ENCODE measurements around the gene CTDSPL. TPM values are rescaled to one million over a fixed set of nuclear protein-coding genes. Genes with fewer than 3 reads are reported as not detected.

The CTDSPL gene
- total and polyA plus RNA-seq, 2 of the 8 experiments (the other 6 are each of a cell fraction or from before 2014, with no cell fraction given) = 20.3 to 42.2 TPM

DNA sequence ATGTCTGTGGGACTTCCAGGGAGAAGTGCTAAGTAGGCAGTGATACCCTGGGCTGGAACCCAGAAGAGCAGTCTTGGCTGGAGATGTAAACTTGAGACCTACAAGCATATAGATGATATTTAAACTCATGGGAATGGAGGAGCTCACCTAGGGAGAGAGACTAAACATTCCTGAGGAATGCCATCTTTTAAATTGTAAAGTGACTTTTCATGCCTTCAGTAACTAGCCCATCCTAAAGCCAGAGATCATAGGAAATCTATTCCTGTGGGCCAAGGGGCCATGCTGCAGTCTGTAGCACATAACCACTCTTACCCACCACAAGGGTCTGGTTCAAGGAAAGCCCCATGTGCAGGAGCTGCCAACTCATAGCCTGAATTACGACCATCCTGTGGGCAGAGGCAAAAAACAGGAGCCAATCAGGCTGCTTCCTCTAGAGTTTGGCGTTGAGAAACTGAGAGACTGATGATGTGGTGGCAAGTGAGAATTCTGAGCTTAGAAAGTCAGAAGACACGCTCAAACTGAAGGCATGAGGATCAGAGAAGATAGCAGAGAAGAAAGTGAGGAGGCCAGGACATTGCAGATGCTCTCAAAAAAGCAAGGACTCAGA lies 37.5 kb downstream of the CTDSPL start:
- Histone ChIP-seq H3K23ac (ENCODE audit: insufficient read length) (no peak overlapping the region), H4K20me1 (replicated peaks in 1 of 2; ENCODE audit: control insufficient read depth in 1 of 2, insufficient read depth in 2 of 2, low read length in 2 of 2) (no peaks in the 10 kb centered on the region), H2BK20ac (ENCODE audit: low read length) (no peak overlapping the region), H3K4me1 (replicated peaks in 1 of 4; ENCODE audit: control insufficient read depth in 3 of 4, insufficient read depth in 4 of 4, low read length in 3 of 4) (peaks cover 3 to 14% (median 8%) of the 10 kb centered on the region in 4 experiments; a peak in 6 of 7 replicates), H3K14ac (ENCODE audit: insufficient read length) (no peak overlapping the region), H4K91ac (replicated peaks; ENCODE audit: insufficient read length, low read length) (no peak overlapping the region), H2AK5ac (ENCODE audit: low read depth, low read length) (no peak overlapping the region), H3K4ac (replicated peaks; ENCODE audit: insufficient read length, low read depth, low read length) (no peak overlapping the region), H2BK12ac (ENCODE audit: low read depth, low read length) (peak overlapping the region; percentile 60; the same call in 1 of the 2 replicates), H3K18ac (ENCODE audit: extremely low read depth, low read length) (peak overlapping the region; percentile 38), H3K4me3 (ENCODE audit: extremely low read depth in 1 of 4, insufficient read depth in 2 of 4, low read depth in 3 of 4, low read length in 4 of 4) (peak overlapping the region in 1 of 4 experiments; percentile 2; a peak in 1 of 8 replicates), H3K27ac (ENCODE audit: low read depth, low read length) (0 out of 2 replicates have a peak overlapping the region, but pooled peaks have one; percentile 2), H3K9me3 (ENCODE audit: insufficient read depth in 2 of 2, low read depth in 1 of 2, low read length in 1 of 2) (no peaks in the 10 kb centered on the region), H3K56ac (replicated peaks; ENCODE audit: insufficient read length, low read depth, low read length) (no peak overlapping the region), H2BK15ac (ENCODE audit: low read length) (peak overlapping the region; percentile 89), H3K79me1 (ENCODE audit: low read depth, low read length) (peaks cover 4% of the 10 kb centered on the region; the same call in 1 of the 2 replicates), H4K5ac (ENCODE audit: insufficient read length, low read depth, low read length) (no peak overlapping the region), H3K23me2 (ENCODE audit: low read depth, low read length) (no peaks in the 10 kb centered on the region), H3K27me3 (replicated peaks in 1 of 4; ENCODE audit: control insufficient read depth in 3 of 4, extremely low read depth in 1 of 4, insufficient read depth in 3 of 4, low read length in 3 of 4) (no peaks in the 10 kb centered on the region), H3K9ac (replicated peaks in 1 of 4; ENCODE audit: extremely low read depth in 1 of 4, low read depth in 3 of 4, low read length in 3 of 4) (no peak overlapping the region), H3K4me2 (ENCODE audit: insufficient read depth in 1 of 2, low read depth in 2 of 2, low read length in 2 of 2) (peak overlapping the region in 1 of 2 experiments; percentile 60; a peak in 2 of 4 replicates), H2BK5ac (ENCODE audit: low read depth, low read length) (peak overlapping the region; percentile 26; the same call in 1 of the 2 replicates), H4K8ac (ENCODE audit: extremely low read depth, insufficient read depth, low read length) (no peak overlapping the region), H2AFZ (ENCODE audit: low read length) (no peak overlapping the region), H2BK120ac (replicated peaks; ENCODE audit: low read depth, low read length) (no peak overlapping the region), H3K36me3 (ENCODE audit: control insufficient read depth in 2 of 4, insufficient read depth in 4 of 4, low read length in 3 of 4) (no peaks in the 10 kb centered on the region), H3K79me2 (ENCODE audit: control insufficient read depth in 1 of 2, insufficient read depth in 2 of 2, low read length in 2 of 2) (no peaks in the 10 kb centered on the region)
- DNase-seq (ENCODE audit: low read depth in 1 of 2, low spot score in 2 of 2) (no peak), FAIRE-seq (no peak)
- CTCF ChIA-PET (ENCODE audit: partially characterized antibody) = interaction anchor here (0.9 to 3.4 kb wide), 8 partner anchors 10 to 104 kb away, joined by 3 to 20 read pairs (median 4); no protein-coding TSS in a partner anchor
- POLR2A ChIA-PET (ENCODE audit: partially characterized antibody) = interaction anchor here (1.2 kb wide), 1 partner anchor 25 kb away, joined by 3 read pairs; no protein-coding TSS in a partner anchor
- 95% methylated on average over 3 of the region's 3 CpGs; no CpG with 5 or more reads in 1 of the 2 experiments for WGBS, 2 experiments (ENCODE audit: extremely low coverage in 1 of 2, insufficient coverage in 1 of 2, insufficient read length in 1 of 2, insufficient replicate concordance in 2 of 2, low coverage in 1 of 2, low lambda C conversion rate in 2 of 2, missing lambda C conversion rate in 1 of 2)
- TF ChIP-seq HDAC6 (IDR thresholded peaks at IDR 0.05; ENCODE audit: low read depth, low read length) = no peak
- TF ChIP-seq SUZ12 (IDR thresholded peaks at IDR 0.05; ENCODE audit: low read length) = no peak
- no peak for TF ChIP-seq KDM5A (IDR thresholded peaks at IDR 0.05; ENCODE audit: low read length)
- TF ChIP-seq BCL11A (IDR thresholded peaks at IDR 0.05; ENCODE audit: low read depth in 2 of 2, low read length in 2 of 2) = no peak
- TF ChIP-seq, protein P1, sequence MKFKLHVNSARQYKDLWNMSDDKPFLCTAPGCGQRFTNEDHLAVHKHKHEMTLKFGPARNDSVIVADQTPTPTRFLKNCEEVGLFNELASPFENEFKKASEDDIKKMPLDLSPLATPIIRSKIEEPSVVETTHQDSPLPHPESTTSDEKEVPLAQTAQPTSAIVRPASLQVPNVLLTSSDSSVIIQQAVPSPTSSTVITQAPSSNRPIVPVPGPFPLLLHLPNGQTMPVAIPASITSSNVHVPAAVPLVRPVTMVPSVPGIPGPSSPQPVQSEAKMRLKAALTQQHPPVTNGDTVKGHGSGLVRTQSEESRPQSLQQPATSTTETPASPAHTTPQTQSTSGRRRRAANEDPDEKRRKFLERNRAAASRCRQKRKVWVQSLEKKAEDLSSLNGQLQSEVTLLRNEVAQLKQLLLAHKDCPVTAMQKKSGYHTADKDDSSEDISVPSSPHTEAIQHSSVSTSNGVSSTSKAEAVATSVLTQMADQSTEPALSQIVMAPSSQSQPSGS (IDR thresholded peaks at IDR 0.05; ENCODE audit: low read length) = no peak
- TF ChIP-seq CBX8 (IDR thresholded peaks at IDR 0.05; ENCODE audit: borderline replicate concordance, low read depth, low read length) = no peak
- TF ChIP-seq, protein P2, sequence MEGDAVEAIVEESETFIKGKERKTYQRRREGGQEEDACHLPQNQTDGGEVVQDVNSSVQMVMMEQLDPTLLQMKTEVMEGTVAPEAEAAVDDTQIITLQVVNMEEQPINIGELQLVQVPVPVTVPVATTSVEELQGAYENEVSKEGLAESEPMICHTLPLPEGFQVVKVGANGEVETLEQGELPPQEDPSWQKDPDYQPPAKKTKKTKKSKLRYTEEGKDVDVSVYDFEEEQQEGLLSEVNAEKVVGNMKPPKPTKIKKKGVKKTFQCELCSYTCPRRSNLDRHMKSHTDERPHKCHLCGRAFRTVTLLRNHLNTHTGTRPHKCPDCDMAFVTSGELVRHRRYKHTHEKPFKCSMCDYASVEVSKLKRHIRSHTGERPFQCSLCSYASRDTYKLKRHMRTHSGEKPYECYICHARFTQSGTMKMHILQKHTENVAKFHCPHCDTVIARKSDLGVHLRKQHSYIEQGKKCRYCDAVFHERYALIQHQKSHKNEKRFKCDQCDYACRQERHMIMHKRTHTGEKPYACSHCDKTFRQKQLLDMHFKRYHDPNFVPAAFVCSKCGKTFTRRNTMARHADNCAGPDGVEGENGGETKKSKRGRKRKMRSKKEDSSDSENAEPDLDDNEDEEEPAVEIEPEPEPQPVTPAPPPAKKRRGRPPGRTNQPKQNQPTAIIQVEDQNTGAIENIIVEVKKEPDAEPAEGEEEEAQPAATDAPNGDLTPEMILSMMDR (IDR thresholded peaks at IDR 0.05; ENCODE audit: control extremely low read depth in 1 of 3, insufficient read depth in 1 of 3, low read depth in 1 of 3, low read length in 3 of 3) = no peak
- no peak for TF ChIP-seq POLR2A (IDR thresholded peaks at IDR 0.05; ENCODE audit: control extremely low read depth in 1 of 2, low read depth in 2 of 2, low read length in 2 of 2)
- no peak for TF ChIP-seq CREB1 (IDR thresholded peaks at IDR 0.05)
